PC-3 (cell line): ENCODE results near the gene PCGF1. TPM values are rescaled to one million over a fixed set of nuclear protein-coding genes. Genes with fewer than 3 reads are reported as not detected.
A peak's percentile ranks its signal among the peaks of the same experiment; 100 is the strongest.

ENCODE experiments used
- ATAC-seq: fragments of 200-7000 bp; cut with Tn5 transposase; 2 replicates; pipeline ENCODE4 v1.9.1; 2020; ENCODE audit warnings: mild to moderate bottlenecking, moderate library complexity
- BruUV-seq: library from RNA; stranded (reverse); fragments of 400-500 nt; replicated peaks from 2 replicates; lab custom pipeline; 2021; lab: Mats Ljungman, UMichigan
- CTCF ChIA-PET: fragments of 300-600 bp; sonication (Branson Sonifier 250); formaldehyde crosslinking; loops from one replicate; lab custom pipeline; 2022; ENCODE audit warnings: antibody characterized with exemption; lab: Charles Lee
- POLR2A ChIA-PET: fragments of 300-600 bp; sonication (Branson Sonifier 250); formaldehyde crosslinking; loops from one replicate; lab custom pipeline; 2022; ENCODE audit warnings: antibody characterized with exemption; ENCODE audit not compliant: unreplicated experiment; lab: Charles Lee
- DNase-seq: peaks from one replicate; pipeline ENCODE4 v3.0.0-alpha.2; 2015
- H2AFZ ChIP-seq: fragments of 300-600 bp; sonication (generic); 2 replicates; pipeline ENCODE4 v1.6.0; 2016; ENCODE audit warnings: antibody characterized with exemption, low read length
- H3F3A ChIP-seq: fragments of 300-600 bp; sonication (generic); one replicate; pipeline ENCODE4 v1.6.0; 2017; ENCODE audit warnings: antibody characterized with exemption, low read length, control low read depth, mild to moderate bottlenecking; ENCODE audit not compliant: unreplicated experiment
- H3K27ac ChIP-seq: fragments of 300-600 bp; sonication (generic); 2 replicates; pipeline ENCODE4 v1.5.1; 2016; ENCODE audit warnings: mild to moderate bottlenecking, low read length
- H3K27me3 ChIP-seq: fragments of 300-600 bp; sonication (generic); 2 replicates; pipeline ENCODE4 v1.6.1; 2016; ENCODE audit warnings: low read length, mixed read lengths
- H3K36me3 ChIP-seq: fragments of 300-600 bp; sonication (generic); 2 replicates; pipeline ENCODE4 v1.6.1; 2016; ENCODE audit warnings: low read depth, mixed run types, low read length, mixed read lengths
- H3K4me1 ChIP-seq: fragments of 300-600 bp; sonication (generic); 2 replicates; pipeline ENCODE4 v1.5.1; 2016; ENCODE audit warnings: low read length; ENCODE audit not compliant: insufficient read depth
- H3K4me2 ChIP-seq: fragments of 300-600 bp; sonication (generic); 2 replicates; pipeline ENCODE4 v1.6.0; 2016; ENCODE audit warnings: low read length
- H3K4me3 ChIP-seq: fragments of 300-600 bp; sonication (generic); 2 replicates; pipeline ENCODE4 v1.5.1; 2016; ENCODE audit warnings: mild to moderate bottlenecking, low read length, mixed read lengths
- H3K79me2 ChIP-seq: fragments of 300-600 bp; sonication (generic); 2 replicates; pipeline ENCODE4 v1.6.1; 2017; ENCODE audit warnings: low read length, mixed read lengths
- H3K9ac ChIP-seq: fragments of 300-600 bp; sonication (generic); 2 replicates; pipeline ENCODE4 v1.6.0; 2016; ENCODE audit warnings: mild to moderate bottlenecking, low read length
- H3K9me2 ChIP-seq: fragments of 300-600 bp; sonication (generic); replicated peaks from 2 replicates; pipeline ENCODE4 v1.6.1; 2016; ENCODE audit warnings: mixed run types, low read length, mixed read lengths
- H3K9me3 ChIP-seq: fragments of 300-600 bp; sonication (generic); 2 replicates; pipeline ENCODE4 v1.6.1; 2016; ENCODE audit warnings: low read length, mixed read lengths
- H4K20me1 ChIP-seq: fragments of 300-600 bp; sonication (generic); 2 replicates; pipeline ENCODE4 v1.6.1; 2016; ENCODE audit warnings: low read length, mixed read lengths
- EZH2 ChIP-seq: fragments of 300-600 bp; sonication (generic); IDR thresholded peaks from one replicate; pipeline ENCODE4 v1.6.1; 2017; ENCODE audit warnings: antibody characterized with exemption, mild to moderate bottlenecking, low read length; ENCODE audit not compliant: unreplicated experiment
- intact Hi-C: fragments of 100-400 bp; cut with micrococcal nuclease; formaldehyde crosslinking; loops from 2 replicates; pipeline ENCODE4 v1.9.0; 2023
- total RNA-seq: library from RNA; depleted of rRNA; stranded (reverse); fragments of >200 nt; gene quantifications from 2 replicates; pipeline ENCODE4 v1.2.3, GENCODE V29; 2014
- TF ChIP-seq, protein P1 (sequence below): fragments of 300-600 bp; sonication (generic); conservative IDR thresholded peaks from 2 replicates; pipeline ENCODE4 v1.5.1; 2017; ENCODE audit warnings: antibody characterized with exemption, low read depth, mild to moderate bottlenecking, low read length

Gene PCGF1
- total RNA-seq, 1 experiment from 2014 or later, result 35.7 TPM

GRCh38 chr2:74530239-74531187 lies 23.0 kb upstream of the PCGF1 start:
- ATAC-seq (peak; percentile 8), DNase-seq (peak; percentile 38)
- no peaks in the 10 kb centered on the region for H3K9me2 ChIP-seq
- peak overlapping the region; percentile 78 for H2AFZ ChIP-seq
- no peak overlapping the region for H3K27ac ChIP-seq
- peak overlapping the region; percentile 98 for H3K9ac ChIP-seq
- H3K79me2 ChIP-seq, result peaks cover 43% of the 10 kb centered on the region
- H3K4me2 ChIP-seq, result peak overlapping the region; percentile 96
- intact Hi-C loops, result loop anchor here (5.0 kb wide), 1 partner anchor 57 kb away; no protein-coding TSS in a partner anchor
- POLR2A ChIA-PET, result interaction anchor here (0.5 to 0.7 kb wide), 2 partner anchors 13 to 46 kb away, joined by 3 read pairs; no protein-coding TSS in a partner anchor
- H4K20me1 ChIP-seq, result 0 out of 2 replicates have a peak, but pooled peaks cover 7% of the 10 kb centered on the region
- peaks cover 33% of the 10 kb centered on the region for H3K36me3 ChIP-seq
- peak overlapping the region; percentile 93 for H3K4me3 ChIP-seq
- H3K9me3 ChIP-seq, result no peaks in the 10 kb centered on the region
- peaks cover 20% of the 10 kb centered on the region for H3K4me1 ChIP-seq
- CTCF ChIA-PET, result interaction anchor here (0.6 kb wide), 1 partner anchor 129 kb away, joined by 4 read pairs; no protein-coding TSS in a partner anchor
- TF ChIP-seq EZH2, result no peak
- TSS peak; percentile 32 for BruUV-seq
- no peaks in the 10 kb centered on the region for H3K27me3 ChIP-seq
- H3F3A ChIP-seq, result no peaks in the 10 kb centered on the region

DNA sequence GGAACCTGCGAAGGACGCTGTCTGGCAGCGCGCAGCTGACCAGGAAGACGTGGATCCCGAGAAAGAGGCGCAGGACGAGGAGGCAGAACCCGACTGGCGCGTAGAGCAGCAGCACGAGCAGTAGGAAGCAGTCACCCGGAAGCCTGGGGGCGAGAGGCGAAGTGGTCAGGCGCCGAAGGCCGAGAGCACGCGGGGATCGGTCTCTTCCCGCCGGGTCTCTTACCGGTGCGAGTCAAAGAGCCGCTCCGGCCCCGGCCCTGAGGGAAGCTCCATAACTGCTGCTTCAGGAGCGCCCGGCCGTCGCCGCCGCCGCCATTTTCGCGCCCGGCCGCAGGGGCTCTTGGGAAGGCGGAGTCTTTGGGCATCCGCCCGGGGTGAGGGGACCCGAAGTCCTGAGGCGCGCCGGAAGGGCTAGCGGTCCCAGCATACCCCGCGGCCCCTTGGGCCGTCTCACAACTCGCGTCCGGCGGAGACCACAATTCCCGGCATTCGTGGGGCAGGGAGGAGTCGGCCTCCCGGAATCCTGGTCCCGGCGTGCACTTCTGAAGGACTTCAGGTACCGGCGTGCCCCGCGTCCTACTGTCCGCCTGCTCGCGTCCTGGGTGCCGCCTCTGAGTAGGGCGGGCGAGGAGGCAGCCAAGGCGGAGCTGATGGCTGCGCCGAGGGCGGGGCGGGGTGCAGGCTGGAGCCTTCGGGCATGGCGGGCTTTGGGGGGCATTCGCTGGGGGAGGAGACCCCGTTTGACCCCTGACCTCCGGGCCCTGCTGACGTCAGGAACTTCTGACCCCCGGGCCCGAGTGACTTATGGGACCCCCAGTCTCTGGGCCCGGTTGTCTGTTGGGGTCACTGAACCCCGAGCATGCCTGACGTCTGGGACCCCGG lies 22.1 kb upstream of the PCGF1 start, which contains the start of the genes AUP1 and HTRA2:
Gene AUP1, minus strand, starts transcription at position 350 of the 882 bp plus-strand sequence. Its CDS starts 77 bp downstream, at position 273.
Gene HTRA2, plus strand, starts transcription at position 577 of the 882 bp plus-strand sequence. Its CDS starts 74 bp downstream, at position 651.
- peak within 1 kb of the TSS; percentile 93 for H3K4me3 ChIP-seq
- peak; percentile 93 for ATAC-seq
- peak; percentile 99 for DNase-seq
- 0 out of 2 replicates have a peak, but pooled peaks cover 7% of the 10 kb centered on the region for H4K20me1 ChIP-seq
- peak within 1 kb of the TSS; percentile 98 for H3K9ac ChIP-seq
- POLR2A ChIA-PET, result interaction anchor here (0.5 to 0.7 kb wide), 2 partner anchors 12 to 47 kb away, joined by 3 read pairs; no protein-coding TSS in a partner anchor
- no peaks in the 10 kb centered on the region for H3F3A ChIP-seq
- intact Hi-C loops, result loop anchor here (1.0 to 5.0 kb wide), 4 partner anchors 22 to 71 kb away; partner anchors contain the start of genes PCGF1, TTC31 and WBP1
- H3K9me3 ChIP-seq, result no peaks in the 10 kb centered on the region
- CTCF ChIA-PET, result no interaction called here
- peak within 1 kb of the TSS; percentile 97 for H3K4me2 ChIP-seq
- peaks cover 33% of the 10 kb centered on the region for H3K36me3 ChIP-seq
- TF ChIP-seq, protein P1, sequence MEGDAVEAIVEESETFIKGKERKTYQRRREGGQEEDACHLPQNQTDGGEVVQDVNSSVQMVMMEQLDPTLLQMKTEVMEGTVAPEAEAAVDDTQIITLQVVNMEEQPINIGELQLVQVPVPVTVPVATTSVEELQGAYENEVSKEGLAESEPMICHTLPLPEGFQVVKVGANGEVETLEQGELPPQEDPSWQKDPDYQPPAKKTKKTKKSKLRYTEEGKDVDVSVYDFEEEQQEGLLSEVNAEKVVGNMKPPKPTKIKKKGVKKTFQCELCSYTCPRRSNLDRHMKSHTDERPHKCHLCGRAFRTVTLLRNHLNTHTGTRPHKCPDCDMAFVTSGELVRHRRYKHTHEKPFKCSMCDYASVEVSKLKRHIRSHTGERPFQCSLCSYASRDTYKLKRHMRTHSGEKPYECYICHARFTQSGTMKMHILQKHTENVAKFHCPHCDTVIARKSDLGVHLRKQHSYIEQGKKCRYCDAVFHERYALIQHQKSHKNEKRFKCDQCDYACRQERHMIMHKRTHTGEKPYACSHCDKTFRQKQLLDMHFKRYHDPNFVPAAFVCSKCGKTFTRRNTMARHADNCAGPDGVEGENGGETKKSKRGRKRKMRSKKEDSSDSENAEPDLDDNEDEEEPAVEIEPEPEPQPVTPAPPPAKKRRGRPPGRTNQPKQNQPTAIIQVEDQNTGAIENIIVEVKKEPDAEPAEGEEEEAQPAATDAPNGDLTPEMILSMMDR, result no peak
- no peak for TF ChIP-seq EZH2
- peaks cover 20% of the 10 kb centered on the region for H3K4me1 ChIP-seq
- peak within 1 kb of the TSS; percentile 63 for H3K27ac ChIP-seq
- H3K9me2 ChIP-seq, result no peaks in the 10 kb centered on the region
- no peaks in the 10 kb centered on the region for H3K27me3 ChIP-seq
- no TSS peak for BruUV-seq
- peaks cover 43% of the 10 kb centered on the region for H3K79me2 ChIP-seq
- H2AFZ ChIP-seq, result peak within 1 kb of the TSS; percentile 78
